ENCODE data around the gene KCNH4. TPM values are rescaled to one million over a fixed set of nuclear protein-coding genes. Genes with fewer than 3 reads are reported as not detected.

The KCNH4 gene
- total RNA-seq, 1 donor from 2014 or later: not detected

- Histone ChIP-seq H3K4me3 (ENCODE audit: low read depth, low read length) (no peak overlapping the region), H3K27me3 (ENCODE audit: control insufficient read depth, insufficient read depth, low read length) (no peaks in the 10 kb centered on the region), H3K36me3 (ENCODE audit: control insufficient read depth, insufficient read depth, low read length) (no peaks in the 10 kb centered on the region)
- no peak for DNase-seq (ENCODE audit: low read depth)
- no peak for TF ChIP-seq CTCF (IDR thresholded peaks at IDR 0.05; ENCODE audit: insufficient read depth, low read length, poor library complexity, severe bottlenecking)
These were observed 17.1 kb downstream of the KCNH4 start for GRCh38 chr17:42163696-42164407.

DNA sequence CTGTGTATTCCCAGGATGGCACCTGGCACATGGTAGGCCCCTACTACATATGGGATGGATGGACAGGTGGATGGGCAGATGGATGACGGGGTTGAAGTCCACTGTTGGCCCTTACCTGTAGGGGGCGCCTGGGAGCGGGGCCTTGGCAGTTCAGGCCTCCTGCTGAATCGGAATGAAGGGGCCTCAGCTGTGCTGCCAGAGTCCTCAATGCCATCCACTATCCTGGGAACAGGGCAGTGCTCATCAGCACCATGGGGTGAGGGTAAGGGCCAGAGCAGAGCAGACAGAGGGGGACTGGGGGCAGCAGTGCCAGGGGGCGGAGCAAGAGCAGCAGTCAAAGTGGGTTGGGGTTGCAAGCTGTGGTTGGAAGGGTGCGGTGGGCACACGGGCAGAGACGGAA, 17.8 kb downstream of the KCNH4 start:
- DNase-seq (ENCODE audit: low read depth): no peak
- peak; percentile 47 for TF ChIP-seq CTCF (IDR thresholded peaks at IDR 0.05; ENCODE audit: insufficient read depth, low read length, poor library complexity, severe bottlenecking)
- H3K36me3 ChIP-seq (ENCODE audit: control insufficient read depth, insufficient read depth, low read length): no peaks in the 10 kb centered on the region
- H3K27me3 ChIP-seq (ENCODE audit: control insufficient read depth, insufficient read depth, low read length): no peaks in the 10 kb centered on the region
- no peak overlapping the region for H3K4me3 ChIP-seq (ENCODE audit: low read depth, low read length)

- Histone ChIP-seq H3K4me3 (ENCODE audit: low read depth, low read length) (no peak overlapping the region), H3K36me3 (ENCODE audit: control insufficient read depth, insufficient read depth, low read length) (no peaks in the 10 kb centered on the region), H3K27me3 (ENCODE audit: control insufficient read depth, insufficient read depth, low read length) (no peaks in the 10 kb centered on the region)
- TF ChIP-seq CTCF (IDR thresholded peaks at IDR 0.05; ENCODE audit: insufficient read depth, low read length, poor library complexity, severe bottlenecking): no peak
- no peak for DNase-seq (ENCODE audit: low read depth)
These were observed 20.4 kb downstream of the KCNH4 start for GRCh38 chr17:42160531-42160910.

- Histone ChIP-seq H3K27me3 (ENCODE audit: control insufficient read depth, insufficient read depth, low read length) (no peaks in the 10 kb centered on the region), H3K36me3 (ENCODE audit: control insufficient read depth, insufficient read depth, low read length) (no peaks in the 10 kb centered on the region), H3K4me3 (ENCODE audit: low read depth, low read length) (no peak overlapping the region)
- DNase-seq (ENCODE audit: low read depth): no peak
- TF ChIP-seq CTCF (IDR thresholded peaks at IDR 0.05; ENCODE audit: insufficient read depth, low read length, poor library complexity, severe bottlenecking): no peak
These were observed 21.0 kb downstream of the KCNH4 start for GRCh38 chr17:42159796-42160530.

DNA sequence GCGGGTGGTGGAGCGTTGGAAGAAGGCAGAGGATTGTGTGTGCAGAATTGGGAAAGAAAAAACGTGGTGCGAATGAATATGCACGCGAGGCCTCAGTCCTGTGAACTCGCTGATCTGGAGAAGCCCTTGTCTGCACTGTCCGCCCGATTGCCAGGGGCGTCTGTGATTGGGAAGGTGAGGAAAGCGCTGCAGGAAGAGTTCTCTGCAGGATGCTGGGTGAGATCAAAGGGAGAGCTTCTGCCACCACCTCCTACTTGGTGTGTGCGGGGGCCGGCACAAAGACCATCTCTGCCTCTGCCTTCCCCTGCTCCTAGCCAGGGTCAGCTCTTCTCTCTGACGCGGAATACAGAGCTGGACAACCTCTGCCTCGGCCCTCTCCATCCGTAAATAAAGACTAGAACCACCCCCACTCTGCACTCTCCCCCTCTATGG, 25.3 kb downstream of the KCNH4 start:
- no peaks in the 10 kb centered on the region for H3K27me3 ChIP-seq (ENCODE audit: control insufficient read depth, insufficient read depth, low read length)
- H3K36me3 ChIP-seq (ENCODE audit: control insufficient read depth, insufficient read depth, low read length): no peaks in the 10 kb centered on the region
- no peak for TF ChIP-seq CTCF (IDR thresholded peaks at IDR 0.05; ENCODE audit: insufficient read depth, low read length, poor library complexity, severe bottlenecking)
- H3K4me3 ChIP-seq (ENCODE audit: low read depth, low read length): peak overlapping the region; percentile 50
- DNase-seq (ENCODE audit: low read depth): no peak

Measured in kidney epithelial cell (primary cell).